ENCODE data around the gene RBP7.

Gene RBP7

GRCh38 chr1:9996624-9997582 lies at the start of gene RBP7:
TSS of gene RBP7 (plus strand) at chr1:9997228. CDS start at chr1:9997259, 31 bp downstream.
- no peak for TF ChIP-seq CTCF (conservative IDR thresholded peaks at IDR 0.05)
- H3K27ac ChIP-seq = no peak within 1 kb of the TSS

GRCh38 chr1:9957726-9958125 lies 39.3 kb upstream of the RBP7 start:
- no peak overlapping the region for H3K27ac ChIP-seq
- no peak for TF ChIP-seq CTCF (conservative IDR thresholded peaks at IDR 0.05)

- no peak overlapping the region for H3K27ac ChIP-seq
Observed at GRCh38 chr1:9960011-9960410, 37.0 kb upstream of the RBP7 start.

GRCh38 chr1:9960706-9961562 lies 36.1 kb upstream of the RBP7 start:
- no peak overlapping the region for H3K27ac ChIP-seq
- no peak for TF ChIP-seq CTCF (conservative IDR thresholded peaks at IDR 0.05)

More at GRCh38 chr1:9960011-9960410, 37.0 kb upstream of the RBP7 start:
- no peak for TF ChIP-seq CTCF (conservative IDR thresholded peaks at IDR 0.05)

GRCh38 chr1:9984253-9984652 lies 12.8 kb upstream of the RBP7 start:
- H3K27ac ChIP-seq = no peak overlapping the region
- no peak for TF ChIP-seq CTCF (conservative IDR thresholded peaks at IDR 0.05)

- no peak for TF ChIP-seq CTCF (conservative IDR thresholded peaks at IDR 0.05)
- H3K27ac ChIP-seq = no peak overlapping the region
Observed at GRCh38 chr1:9985001-9985400, 12.0 kb upstream of the RBP7 start.

GRCh38 chr1:9989773-9990172 lies 7.3 kb upstream of the RBP7 start:
- no peak overlapping the region for H3K27ac ChIP-seq
- TF ChIP-seq CTCF (conservative IDR thresholded peaks at IDR 0.05) = no peak
